HG02852 (cell line): ENCODE measurements around the gene NTM.
A peak's percentile ranks its signal among the peaks of the same experiment; 100 is the strongest.

Experiments
- ATAC-seq: cut with Tn5 transposase; IDR thresholded peaks from one replicate; pipeline ENCODE4 v1.9.1; 2021; ENCODE audit warnings: mild to moderate bottlenecking, moderate library complexity; ENCODE audit not compliant: unreplicated experiment

The NTM gene

DNA sequence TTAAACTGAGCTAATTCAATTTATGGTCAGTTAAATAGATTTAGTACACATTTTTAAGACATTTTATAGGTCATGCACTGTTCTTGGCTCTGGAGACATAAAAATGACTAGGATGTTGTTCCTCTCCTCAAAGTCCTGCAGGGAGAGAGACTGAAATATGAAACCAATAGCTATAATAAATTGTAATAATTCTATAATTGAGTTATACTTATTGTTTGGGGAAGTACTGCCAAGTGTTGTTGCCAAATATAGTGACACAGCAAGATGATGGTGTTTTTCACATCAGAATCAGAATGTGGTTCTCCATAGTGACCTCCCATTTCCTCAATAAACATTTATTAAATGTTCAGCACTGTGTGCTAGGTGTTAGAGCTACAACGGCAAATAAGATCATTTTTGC, 470.6 kb downstream of the NTM start:
- no peak for ATAC-seq

GRCh38 chr11:131841925-131842635, 471.7 kb downstream of the NTM start:
- no peak for ATAC-seq

DNA sequence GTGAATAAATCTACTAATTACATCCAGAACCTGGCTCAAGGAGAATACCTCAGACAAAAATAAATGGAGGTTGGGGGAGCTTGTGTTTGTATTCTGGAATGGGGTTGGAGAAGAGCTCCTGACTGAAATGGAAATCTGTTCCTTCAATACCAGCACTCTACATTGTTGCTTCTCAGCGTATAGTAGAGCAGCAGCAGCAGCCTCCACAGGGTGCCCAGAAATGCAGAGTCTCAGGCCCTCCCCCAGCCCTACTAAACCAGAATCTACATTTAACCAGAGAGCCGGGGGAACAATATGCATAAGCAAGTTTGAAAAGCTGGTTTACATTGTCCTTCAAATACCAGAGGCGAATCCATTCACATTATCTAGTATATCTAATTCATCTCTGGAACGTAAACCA, 474.8 kb downstream of the NTM start:
- ATAC-seq: no peak

- ATAC-seq: no peak
Measured at GRCh38 chr11:131849485-131849884, 479.1 kb downstream of the NTM start.

- no peak for ATAC-seq
Measured at GRCh38 chr11:131850507-131850906, 480.1 kb downstream of the NTM start.

DNA sequence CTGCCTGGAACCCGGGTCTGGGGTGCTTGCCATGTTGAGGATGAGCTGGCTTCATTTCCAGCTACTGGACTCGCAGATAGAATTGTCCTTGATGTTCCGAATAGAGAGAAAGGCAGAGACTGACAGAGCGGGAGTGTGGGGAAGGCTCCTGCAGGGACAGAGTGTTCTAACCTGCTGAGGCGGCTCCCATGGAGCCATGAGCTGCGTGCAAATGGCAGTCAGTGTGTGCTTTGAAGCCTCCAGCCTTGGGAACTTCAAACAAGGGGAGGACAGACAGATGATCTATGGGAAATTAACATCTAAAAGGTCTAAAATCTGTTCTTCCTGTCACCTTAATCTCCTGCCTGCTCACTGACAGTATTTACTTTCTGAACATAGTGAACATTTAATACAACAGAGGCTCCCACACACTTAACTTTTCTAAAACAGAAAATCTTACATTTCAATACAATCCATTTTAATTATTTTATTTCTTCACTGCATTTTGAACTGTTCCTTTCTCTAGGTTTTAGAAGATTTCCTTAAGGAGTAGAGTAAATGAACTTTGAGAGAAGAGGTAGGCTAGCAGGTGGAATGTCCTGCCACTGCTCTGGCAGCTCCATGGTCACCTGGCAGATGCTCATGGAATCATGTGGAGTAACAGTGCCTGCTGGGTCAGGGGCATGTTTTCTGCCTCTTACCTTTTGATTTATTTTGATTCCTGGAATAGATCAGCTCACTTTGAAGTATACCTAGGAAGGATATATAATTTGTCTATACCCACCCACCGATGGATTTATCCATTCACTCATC, 481.7 kb downstream of the NTM start:
- ATAC-seq: no peak

DNA sequence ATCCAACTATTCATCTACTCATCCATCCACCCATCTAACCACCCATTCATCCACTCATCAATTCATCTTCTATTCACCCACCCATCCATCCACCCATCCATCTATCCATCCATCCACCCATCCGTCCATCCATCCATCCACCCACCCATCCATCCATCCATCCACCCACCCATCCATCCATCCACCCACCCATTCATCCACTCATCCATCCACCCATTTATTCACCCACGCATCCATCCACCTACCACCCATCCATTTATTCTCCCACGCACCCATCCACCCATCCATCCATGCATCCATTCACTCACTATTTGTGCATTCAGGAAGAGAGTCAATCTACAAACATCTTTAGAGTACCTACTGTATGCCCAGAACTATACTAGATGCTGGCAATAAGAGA, 482.3 kb downstream of the NTM start:
- no peak for ATAC-seq

GRCh38 chr11:131854391-131854790, 484.0 kb downstream of the NTM start:
- ATAC-seq: no peak

- no peak for ATAC-seq
Measured at GRCh38 chr11:131855320-131855719, 484.9 kb downstream of the NTM start.

DNA sequence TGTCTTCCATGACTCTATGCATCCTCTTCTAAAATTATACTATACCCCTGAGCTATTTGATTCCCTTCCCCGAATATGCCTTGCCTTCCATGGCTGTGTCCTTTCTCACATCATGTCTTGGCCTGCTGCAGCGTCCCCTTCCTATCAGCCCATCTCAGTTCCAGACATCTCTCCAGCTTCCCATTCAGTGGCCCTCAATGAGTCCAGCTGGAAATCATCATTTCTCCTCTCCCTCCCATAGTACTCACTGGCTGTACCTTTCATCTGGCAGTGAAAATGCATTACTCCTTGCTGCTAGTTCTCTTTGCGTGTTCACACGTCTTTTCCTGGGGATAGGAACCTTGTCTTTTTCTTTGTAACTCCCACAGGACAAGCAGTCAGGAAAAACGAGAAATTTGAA, 486.8 kb downstream of the NTM start:
- ATAC-seq: no peak

GRCh38 chr11:131858505-131858904, 488.1 kb downstream of the NTM start:
- no peak for ATAC-seq

DNA sequence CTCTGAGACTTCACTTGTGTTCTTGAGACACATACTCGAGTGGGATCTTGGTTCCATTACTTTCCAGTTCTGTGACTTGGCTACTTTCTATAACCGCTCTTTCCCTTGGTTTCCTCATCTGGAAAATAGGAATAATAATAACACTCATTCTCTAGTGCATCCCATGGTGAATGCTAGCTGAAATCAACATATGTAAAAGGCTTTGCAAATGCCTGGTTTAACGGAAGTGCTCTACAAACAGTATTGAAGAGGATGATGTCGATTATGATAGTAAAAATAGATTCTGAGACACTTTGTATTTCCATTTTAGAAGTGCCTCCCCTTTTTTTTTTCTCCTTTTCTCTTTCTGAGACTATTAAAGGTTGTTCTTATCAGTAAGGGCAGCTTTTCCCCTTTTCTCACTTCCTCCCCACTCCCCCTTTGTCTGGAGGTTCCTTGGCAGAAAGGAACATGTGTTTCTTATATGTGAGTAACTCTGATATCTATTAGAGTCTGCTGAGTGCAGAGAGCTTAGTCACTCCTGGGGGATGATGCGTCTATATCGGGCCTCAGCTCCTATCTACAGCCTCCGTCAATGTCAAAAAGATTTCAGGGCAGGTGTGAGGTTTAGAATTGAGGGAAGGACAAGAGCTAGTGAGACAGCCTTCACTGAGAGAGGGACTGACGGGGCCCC, 489.3 kb downstream of the NTM start:
- ATAC-seq: no peak

- ATAC-seq: no peak
Measured at GRCh38 chr11:131864228-131864627, 493.8 kb downstream of the NTM start.

DNA sequence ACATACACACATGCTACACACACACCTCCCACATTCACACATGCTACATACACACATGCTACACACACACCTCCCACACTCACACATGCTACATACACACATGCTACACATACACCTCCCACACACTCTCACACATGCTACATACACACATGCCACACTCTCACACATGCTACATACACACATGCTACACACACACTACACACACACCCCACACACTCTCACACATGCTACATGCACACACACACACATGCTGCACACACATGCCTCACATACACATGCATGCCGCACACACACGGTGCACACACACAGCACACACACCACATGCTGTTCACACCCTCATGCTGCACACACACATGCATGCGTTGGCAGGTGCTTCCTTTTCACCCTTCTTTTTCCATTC, 495.4 kb downstream of the NTM start:
- no peak for ATAC-seq

DNA sequence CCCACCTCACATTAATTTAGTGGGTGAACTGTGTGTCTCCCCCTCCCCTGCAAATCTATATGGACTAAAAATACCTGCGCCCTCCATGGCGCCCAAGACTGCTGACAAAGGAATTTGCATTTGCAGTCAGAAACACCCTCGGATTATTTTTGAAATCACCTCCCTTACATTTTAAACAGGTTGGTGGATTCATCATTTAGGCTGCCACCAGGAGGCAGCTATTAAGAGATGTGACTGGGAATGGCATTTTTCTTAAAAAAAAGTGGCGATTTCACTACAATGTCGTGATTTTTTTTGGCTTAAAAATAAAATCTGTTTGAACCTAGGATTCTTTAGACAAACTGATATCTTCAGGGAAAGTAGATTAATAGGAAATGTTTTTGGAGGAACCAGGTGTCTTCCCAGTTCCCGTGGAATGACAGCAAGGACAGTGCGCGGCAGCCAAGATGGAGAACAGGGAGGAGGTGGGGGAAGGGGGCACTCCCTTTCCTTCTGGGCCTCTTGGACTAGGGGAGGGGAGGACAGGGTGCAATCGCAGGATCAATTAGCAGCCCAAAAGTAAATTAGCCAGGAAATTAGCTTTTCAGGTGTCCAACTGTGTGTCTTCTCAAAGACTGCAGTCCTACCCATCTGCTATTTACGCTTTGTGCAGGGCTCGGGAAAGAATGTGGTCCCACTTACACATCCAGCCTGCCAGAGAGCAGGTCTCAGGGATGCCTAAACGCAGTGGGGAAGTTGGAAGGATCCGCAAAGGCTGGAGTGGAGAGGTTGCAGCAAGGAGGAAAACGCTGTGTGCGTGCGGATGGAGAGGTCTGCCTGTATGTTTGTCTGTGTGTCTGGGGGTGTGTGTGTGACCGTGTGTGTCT, 496.4 kb downstream of the NTM start:
- ATAC-seq: no peak

DNA sequence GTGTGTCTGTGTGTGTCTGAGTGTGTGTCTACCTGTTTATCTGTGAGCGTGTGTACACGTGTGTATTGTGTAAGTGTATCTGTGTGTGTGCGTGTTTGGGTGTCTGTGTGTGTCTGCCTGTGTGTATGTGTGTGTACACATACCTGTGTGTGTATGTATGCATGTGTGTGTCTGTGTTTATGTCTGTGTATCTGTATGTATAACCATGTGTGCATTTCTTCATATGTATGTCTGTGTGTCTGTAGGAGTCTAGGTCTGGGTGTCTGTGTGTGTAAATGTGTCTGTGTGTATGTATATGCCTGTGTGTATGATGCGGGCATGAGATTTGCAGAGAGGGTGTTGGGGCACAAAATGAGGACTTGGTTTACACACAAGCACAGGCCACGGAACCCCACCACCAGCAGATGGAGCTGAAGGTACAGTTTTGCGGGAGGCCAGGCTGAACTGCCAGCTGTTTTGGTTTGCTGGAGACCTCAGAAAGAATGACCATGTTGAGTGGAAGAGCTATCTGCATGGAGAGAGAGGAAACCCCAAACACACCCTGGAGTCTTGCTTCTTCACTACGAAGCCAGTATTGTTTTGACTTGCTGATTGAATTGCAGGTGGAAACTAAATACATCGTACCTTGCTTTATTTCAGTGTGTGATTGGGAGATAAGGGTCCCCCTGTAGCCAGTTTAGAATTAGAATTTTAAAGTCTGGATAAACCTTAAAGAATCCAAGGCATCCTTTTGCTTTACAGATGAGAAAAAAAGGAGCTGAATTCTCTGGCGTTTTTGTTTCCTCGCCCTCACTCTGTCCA, 497.2 kb downstream of the NTM start:
- ATAC-seq: peak; percentile 84

DNA sequence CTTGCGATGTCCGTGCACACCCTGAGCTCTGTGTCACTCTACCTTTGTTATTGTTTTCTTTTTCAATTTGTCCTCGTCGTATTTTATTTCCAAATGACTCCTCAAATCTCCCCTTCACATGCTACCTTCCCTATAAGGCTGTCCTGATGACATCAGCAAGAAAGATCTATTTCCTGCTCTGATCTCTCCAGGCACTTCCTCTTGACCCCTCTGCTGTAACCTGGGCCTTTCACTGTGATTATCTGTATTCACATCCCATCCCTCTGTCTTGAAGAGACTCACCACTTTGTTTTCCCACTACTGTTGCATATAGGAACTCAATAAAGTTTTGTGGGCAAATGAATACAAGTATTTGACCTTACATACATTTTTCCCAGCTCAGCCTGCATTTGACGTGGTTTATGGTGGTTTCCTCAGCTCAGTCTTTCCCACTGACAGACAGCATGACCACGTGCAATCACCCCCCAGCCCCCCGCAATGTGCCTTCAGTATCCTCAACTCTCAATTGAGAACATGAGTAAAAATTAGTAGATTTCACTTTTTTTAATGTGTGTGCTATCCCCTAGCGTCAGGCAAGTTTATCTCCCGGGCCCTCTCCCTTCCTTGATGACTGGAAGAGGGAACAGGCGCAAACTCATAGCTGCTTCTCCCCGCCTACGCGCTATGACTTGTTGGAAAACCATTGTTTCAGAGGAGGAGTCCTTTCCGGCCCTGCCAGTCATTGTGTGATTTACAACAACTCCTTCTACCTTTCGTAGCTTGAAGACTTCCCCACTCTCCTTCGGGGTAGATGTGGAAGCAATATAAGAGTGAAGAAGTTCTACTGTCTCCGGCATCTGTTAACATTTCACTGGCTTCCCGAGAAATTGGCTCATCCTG, 498.5 kb downstream of the NTM start:
- no peak for ATAC-seq

DNA sequence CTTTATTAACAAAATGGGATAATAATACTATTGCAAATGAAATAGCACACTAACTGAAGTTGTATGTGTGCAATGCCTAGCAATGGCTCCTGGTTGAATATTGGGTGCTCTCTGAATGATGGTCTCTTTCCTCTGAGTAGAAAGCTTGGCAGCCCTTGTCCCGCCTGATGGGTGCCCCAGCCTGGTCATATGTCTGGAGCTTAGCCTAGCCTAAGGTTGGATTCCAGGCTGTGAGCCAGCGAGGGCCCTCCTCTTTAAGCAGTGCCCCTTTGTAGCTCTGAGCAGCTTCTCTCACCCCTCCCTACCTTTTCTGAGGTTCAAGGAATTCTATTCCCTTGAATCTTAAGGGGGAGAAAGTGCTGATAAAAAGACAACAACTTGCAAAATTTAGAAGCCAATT, 499.9 kb downstream of the NTM start:
- no peak for ATAC-seq

GRCh38 chr11:131871006-131871405, 500.6 kb downstream of the NTM start:
- ATAC-seq: no peak
